HG02981 (cell line): ENCODE results near the gene CEP63.
A peak's percentile ranks its signal among the peaks of the same experiment; 100 is the strongest.
"Not testable (repeated sequence)": the region's sequence is repeated elsewhere in the genome, so short reads cannot be mapped to it uniquely, and the experiment has no call there.

Source experiments
- ATAC-seq: cut with Tn5 transposase; IDR thresholded peaks from one replicate; pipeline ENCODE4 v1.9.1; 2021; ENCODE audit warnings: mild to moderate bottlenecking, moderate library complexity; ENCODE audit not compliant: unreplicated experiment

CEP63 gene

GRCh38 chr3:134567605-134568004 lies 81.7 kb downstream of the CEP63 start:
- ATAC-seq, result no peak

- ATAC-seq, result no peak
Observed at GRCh38 chr3:134568790-134569189, 82.9 kb downstream of the CEP63 start.

DNA sequence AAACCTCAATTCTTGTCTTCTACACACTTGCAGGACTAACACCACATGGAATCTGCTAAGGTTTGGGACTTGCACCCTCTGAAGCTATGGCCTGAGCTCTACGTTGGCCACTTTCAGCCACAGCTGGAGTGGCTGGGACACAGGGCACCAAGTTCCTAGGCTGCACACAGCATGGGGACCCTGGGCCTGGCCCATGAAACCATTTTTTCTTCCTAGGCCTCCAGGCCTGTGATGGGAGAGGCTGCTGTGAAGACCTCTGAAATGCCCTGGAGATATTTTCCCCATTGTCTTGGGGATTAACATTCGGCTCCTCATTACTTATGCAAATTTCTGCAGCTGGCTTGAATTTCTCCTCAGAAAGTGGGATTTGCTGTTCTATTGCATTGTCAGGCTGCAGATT lies 84.0 kb downstream of the CEP63 start:
- not testable (repeated sequence) for ATAC-seq

- no peak for ATAC-seq
Observed at GRCh38 chr3:134576426-134576825, 90.6 kb downstream of the CEP63 start.

DNA sequence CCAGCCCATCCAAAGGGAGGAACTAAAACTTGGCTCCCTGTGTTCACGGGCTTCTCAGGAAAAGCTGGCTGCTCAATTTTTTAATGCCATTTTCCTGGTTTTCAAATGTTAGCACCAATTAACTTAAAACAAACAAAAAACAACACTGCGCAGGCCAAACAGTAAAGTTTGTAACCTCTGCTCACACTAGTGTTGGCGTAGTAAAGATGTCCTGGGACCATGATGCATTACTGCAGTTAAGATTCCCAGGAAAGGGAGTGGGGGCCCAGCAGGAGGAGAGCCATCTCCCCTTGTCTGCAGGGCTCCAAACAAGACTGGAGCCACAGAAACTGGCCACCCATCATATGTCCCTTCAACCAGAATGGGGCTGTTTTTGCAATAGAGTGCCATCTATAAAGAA lies 91.0 kb downstream of the CEP63 start:
- no peak for ATAC-seq

DNA sequence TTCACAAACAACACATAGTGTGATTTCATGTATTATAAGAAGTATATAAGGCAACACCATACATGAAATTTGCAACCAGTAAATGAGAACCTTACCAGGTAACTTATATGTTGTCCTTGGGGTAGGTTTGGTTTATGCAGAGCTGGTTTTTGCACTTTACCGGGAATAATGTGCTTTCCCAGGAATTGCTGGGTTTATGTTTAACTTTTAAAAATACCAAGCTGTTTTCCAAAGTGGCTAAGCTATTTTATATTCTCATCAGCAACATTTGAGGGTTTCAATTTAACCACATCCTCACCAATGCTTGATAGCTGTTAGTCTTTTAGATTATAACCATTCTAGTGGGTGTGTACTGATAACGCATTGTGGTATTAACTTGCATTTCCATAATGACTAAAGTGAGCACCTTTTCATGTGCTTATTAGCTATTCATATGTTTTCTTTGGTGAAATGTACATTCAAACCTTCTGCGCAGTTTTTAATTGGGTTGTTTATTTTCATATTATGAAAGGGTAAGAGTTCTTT lies 93.3 kb downstream of the CEP63 start:
- no peak for ATAC-seq

DNA sequence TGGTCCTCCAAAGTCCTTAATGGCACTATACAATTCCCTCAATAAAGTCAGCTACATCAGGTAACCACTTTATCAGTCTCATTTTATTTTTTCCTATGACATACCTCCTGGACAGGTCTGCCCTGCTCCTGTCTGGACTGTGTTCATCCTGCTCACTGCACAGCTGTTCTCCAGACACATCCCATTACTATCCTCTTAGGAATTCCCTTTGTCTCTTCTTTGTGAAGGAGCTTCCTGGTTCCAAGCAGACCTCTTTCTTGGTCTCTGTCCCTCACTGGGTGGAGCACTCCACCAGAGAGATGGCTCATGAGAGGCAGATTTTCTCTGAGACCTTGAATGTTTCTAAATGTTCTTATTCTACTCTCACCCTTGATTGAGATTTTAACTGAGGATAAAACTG lies 104.9 kb downstream of the CEP63 start:
- no peak for ATAC-seq

DNA sequence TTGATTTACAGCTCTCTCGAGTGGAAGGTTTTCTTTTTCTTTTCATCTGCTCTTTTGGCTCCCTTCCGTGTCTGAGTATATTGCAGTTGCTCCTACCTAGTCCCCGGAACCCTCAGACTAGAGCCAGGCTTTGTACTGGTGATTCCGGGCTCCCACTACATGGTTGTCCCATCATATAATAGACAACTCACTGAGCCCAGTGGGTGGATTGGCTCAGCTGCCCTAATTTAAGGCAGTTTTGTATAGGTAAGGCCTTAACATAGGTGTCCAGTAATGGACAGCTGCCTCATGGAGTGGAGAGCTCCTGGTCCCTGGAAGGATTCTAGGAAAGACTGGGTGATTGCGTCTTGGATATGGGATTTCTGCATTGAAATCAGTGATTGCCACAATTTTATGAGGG lies 106.9 kb downstream of the CEP63 start:
- no peak for ATAC-seq

- no peak for ATAC-seq
Observed at GRCh38 chr3:134594331-134594741, 108.5 kb downstream of the CEP63 start.

DNA sequence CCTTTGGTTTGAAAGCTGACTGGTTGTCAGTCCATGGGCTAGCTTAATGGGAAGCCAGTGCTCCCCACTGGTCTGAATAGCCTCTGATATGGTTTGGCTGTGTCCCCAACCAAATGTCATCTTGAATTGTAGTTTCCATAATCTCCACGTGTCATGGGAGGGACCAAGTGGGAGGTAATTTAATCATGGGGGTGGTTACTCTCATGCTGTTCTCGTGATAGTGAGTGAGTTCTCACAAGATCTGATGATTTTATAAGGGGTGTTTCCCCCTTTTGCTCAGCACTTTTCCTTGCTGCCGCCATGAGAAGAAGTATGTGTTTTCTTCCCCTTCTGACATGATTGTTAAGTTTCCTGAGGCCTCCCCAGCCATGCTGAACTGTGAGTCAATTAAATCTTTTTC lies 109.1 kb downstream of the CEP63 start:
- ATAC-seq, result not testable (repeated sequence)

DNA sequence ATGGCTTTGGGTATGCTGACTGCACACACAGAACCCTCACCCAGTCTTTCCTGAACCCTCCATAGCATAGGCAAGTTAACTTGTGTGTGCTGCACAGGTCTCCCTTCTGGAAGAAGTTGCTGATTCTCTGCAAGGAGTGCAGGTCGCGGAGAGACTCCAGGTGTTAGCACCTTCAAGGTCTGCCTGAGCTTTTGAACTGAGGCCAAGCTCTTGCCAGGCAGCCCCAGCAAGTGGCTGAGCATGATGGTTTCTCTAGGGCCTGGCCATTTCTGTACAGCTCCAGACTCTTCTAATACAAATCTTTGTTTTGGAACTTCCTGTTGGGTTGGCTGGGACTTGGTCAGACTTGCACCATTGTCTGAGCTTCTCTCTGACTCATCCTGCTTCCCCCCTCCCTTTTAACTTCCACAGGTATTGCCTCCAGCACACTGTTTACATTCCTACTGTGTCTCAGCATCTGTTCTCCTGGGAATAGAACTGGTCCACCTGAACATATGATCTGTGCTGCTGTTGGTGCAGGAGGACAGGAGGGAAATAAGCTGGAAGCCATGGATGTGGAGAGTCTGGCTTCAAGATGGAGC lies 111.6 kb downstream of the CEP63 start:
- no peak for ATAC-seq

DNA sequence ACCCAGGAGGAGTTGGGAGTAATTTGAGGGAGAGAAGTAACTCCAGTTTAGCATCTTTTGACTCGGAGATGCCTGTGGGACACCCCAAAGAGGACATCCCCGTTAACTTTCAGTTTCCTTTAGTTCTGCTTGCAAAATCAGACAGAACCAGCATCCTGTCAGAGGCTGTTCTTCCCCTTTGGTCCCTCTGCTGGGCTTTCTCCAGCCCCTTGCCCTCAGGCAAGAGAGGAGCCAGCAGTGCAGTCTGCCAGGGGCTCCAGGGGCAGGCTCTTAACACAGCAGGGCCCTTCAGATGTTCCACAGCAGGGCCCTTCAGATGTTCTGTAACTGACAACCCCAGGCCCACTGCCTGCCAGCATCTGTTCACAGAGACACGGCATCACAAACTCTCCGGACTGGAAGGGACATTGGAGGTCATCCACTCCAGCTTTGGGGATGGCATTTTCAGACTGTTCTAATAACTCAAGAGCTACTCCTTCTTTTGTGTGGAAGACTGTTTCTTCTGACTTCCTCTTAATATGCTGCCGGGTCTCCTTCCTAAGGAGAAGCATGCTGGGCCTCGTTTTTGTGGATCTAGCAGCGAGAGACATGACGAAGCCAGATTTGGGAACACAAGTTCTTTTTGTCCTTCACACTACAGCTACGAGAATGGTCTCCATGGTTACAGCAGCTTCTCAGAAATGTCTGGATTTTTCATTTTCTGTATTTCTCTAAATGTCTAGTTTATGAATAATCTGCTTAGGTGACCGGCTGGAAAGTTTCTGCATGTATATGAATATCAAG lies 113.1 kb downstream of the CEP63 start:
- no peak for ATAC-seq

GRCh38 chr3:134600206-134600605 lies 114.3 kb downstream of the CEP63 start:
- ATAC-seq, result no peak

- ATAC-seq, result peak; percentile 75
Observed at GRCh38 chr3:134600685-134601463, 115.0 kb downstream of the CEP63 start.

GRCh38 chr3:134601539-134602439 lies 115.9 kb downstream of the CEP63 start:
- ATAC-seq, result no peak

DNA sequence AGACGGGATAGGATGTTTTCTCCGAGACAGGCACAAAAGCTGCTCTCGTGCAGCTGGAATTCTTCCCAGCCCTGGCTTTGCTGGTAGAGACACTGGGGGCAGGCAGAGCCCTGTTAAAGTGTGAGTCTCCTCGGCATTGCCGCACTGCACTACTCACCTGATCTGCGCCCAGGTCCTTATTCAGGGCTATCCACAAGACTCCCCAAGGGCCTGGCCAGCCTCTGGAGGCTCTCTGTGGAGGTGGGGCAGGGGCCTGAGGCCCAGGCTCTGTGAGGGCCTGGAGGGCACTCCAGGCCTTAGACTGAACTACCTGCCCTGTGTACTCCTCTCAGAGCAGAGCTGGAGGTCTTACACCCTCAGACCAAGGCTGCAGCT lies 116.6 kb downstream of the CEP63 start:
- no peak for ATAC-seq

DNA sequence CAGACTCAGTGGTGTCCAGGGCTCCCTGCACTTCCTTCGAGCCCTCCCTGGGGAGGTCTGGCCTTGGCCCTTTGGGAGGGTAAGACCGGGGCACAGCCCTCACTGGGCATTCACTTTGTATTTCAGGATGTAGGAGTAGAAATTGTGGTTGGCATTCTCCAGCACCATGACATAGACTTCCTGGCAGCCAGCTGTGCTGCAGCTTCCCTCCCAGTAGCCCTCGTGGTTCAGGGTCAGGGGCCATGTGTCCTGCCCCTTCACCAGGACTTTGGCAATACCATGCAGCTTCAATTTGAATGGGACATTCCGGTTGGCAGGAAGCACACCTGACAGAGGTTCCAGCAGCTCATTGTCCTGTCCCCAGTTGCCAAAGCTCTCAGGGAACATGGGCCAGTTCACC lies 117.6 kb downstream of the CEP63 start:
- no peak for ATAC-seq

DNA sequence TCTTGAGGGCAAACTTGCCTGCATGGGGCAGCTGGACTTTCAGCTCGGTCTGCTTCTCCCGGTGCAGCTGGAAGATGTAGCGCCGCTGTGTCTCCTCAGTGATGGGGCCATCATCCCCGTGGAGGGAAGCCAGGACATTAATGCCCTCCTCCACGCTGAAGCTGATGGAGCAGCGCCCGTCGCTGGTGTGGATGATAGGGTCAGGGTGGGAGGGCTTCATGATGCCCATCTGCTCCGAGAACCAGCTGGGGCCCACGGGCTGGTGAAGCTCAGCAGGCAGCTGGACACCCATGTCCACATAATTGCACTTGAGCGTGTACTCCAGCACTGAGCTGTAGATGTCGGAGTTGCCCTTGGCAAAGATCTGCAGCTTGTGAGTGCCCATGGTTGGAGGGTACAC lies 118.1 kb downstream of the CEP63 start:
- ATAC-seq, result no peak

DNA sequence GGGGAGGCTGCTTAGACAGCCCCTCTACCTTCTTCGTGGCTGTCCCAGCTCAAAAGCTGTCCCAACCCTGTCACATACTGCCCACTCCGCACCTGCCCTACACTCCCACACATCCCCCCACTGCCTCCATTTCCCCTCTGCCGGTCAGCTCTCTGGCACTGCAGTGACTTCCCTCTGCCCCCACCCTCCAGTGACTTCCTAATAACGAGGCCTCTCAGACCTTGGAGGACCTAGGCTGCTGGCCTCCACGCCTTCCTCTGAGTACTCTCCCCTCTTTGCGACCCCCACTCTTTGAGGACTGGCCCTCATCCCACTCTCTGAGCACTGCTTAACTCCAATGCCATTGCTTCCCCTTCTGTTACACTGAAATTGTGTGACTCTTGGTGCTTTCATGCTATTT lies 119.7 kb downstream of the CEP63 start:
- no peak for ATAC-seq
